ENCODE results near the gene RCBTB1. TPM values are rescaled to one million over a fixed set of nuclear protein-coding genes. Genes with fewer than 3 reads are reported as not detected.

The RCBTB1 gene
- total and polyA plus RNA-seq, 10 of the 15 experiments (the other 5 are each of a cell fraction or from before 2014, with no cell fraction given), result 5.1 to 13.5 (median 11.2) TPM

DNA sequence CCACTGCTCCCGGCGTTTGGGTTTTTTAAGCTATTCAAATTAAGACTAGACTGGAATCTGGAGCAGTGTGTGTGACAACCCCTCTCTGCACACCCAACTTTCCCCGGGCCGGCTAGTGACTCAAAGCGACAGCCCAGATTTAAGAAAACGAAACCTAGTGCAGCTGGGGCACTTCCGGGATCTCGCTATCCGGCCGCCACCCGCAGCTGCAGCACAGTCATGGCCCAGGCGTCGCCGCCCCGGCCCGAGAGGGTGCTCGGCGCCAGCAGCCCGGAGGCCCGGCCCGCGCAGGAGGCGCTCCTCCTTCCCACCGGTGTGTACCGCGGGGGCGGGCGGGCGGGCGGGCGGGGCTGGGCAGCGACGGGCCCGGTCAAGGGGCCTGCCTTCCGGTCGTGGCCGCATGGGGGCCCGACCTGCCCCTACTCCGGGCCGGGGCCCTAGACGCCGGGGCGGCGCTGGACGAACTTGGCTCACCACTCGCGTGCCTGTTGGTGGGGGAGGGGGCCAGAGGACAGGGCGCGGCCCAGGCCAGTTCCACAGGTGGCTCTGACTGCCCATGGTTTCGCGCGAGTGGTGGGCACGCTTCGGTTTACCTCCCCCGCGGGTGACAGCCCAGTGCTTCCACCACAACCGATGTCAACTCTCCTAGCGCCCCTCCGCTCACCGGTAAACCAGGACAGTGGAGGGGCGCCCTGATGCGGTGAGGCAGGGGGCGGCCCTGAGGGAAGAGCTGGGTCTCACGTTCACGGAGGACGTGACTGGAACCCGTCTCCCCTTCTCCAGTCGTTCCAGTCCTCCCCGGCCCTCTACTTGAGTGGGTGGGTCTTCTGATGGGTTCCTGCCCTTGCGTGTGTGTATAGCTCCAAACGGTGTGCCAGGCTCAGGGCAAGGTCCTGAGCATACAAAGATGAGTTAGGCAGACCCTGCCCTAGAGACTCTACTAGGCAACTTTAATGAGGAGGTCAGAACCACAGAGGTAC lies 89.3 kb downstream of the RCBTB1 start, which contains the start of gene PHF11 (continued):
- TF ChIP-seq POU2F2 (IDR thresholded peaks at IDR 0.05; ENCODE audit: borderline replicate concordance, low read depth, low read length), result peak; percentile 70
- no peak; the same call in 1 of the 2 replicates for TF ChIP-seq CREB1 (IDR thresholded peaks at IDR 0.05; ENCODE audit: low read depth)
- TF ChIP-seq IKZF2 (IDR thresholded peaks at IDR 0.05), result no peak
- peak; percentile 50; the same call in 1 of the 2 replicates for TF ChIP-seq RUNX3 (IDR thresholded peaks at IDR 0.05; ENCODE audit: low read length)
- peak; percentile 74; the same call in 1 of the 2 replicates for TF ChIP-seq IRF4 (IDR thresholded peaks at IDR 0.05; ENCODE audit: low read depth, low read length)
- TF ChIP-seq TCF7 (IDR thresholded peaks at IDR 0.05; ENCODE audit: borderline replicate concordance), result peak; percentile 78

DNA sequence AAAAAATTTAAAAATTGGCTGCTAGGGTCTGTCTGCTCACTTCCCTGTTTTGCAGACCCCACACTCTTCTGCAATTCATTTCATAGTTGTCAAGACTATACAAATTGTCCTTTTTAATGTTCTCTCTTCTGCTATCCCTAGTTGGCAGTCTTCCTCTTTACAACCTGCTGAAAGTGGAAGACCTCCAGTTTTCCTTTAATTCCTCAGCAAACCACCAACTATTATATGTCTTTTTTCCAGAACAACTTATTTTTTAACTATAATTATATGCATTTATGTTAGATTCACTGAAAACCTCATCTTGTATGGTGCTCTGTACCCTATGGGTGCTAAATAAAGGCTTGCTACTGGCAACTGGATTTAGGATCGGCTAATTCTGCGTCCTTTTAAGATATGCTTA lies 90.7 kb downstream of the RCBTB1 start:
- Histone ChIP-seq H3K9ac (ENCODE audit: control insufficient read depth, insufficient read depth, low read length) (peak overlapping the region; percentile 95), H3K4me1 (ENCODE audit: control insufficient read depth, insufficient read depth, low read length) (peaks cover 6% of the 10 kb centered on the region), H3K36me3 (ENCODE audit: control insufficient read depth in 2 of 2, insufficient read depth in 2 of 2, low read length in 1 of 2) (peaks cover 0 to 11% of the 10 kb centered on the region in 2 experiments; a peak in 2 of 4 replicates), H3K27ac (ENCODE audit: control insufficient read depth, insufficient read depth) (peak overlapping the region; percentile 94), H3K9me3 (replicated peaks; ENCODE audit: control insufficient read depth, insufficient read depth, low read length) (no peaks in the 10 kb centered on the region), H4K20me1 (ENCODE audit: control insufficient read depth, insufficient read depth) (no peaks in the 10 kb centered on the region), H3K4me2 (ENCODE audit: control insufficient read depth, insufficient read depth) (peak overlapping the region; percentile 58), H3K79me2 (ENCODE audit: control insufficient read depth, insufficient read depth, low read length) (peaks cover 10% of the 10 kb centered on the region), H2AFZ (ENCODE audit: control insufficient read depth, low read depth, low read length) (peak overlapping the region; percentile 15; the same call in 1 of the 2 replicates), H3K27me3 (replicated peaks in 1 of 2; ENCODE audit: control insufficient read depth in 2 of 2, insufficient read depth in 2 of 2, low read length in 1 of 2) (no peaks in the 10 kb centered on the region), H3K4me3 (peak overlapping the region; percentile 78)
- in situ Hi-C loops (cut with MboI), result no loop called here
- TF ChIP-seq CBFB (IDR thresholded peaks at IDR 0.05; ENCODE audit: low read depth), result no peak
- TF ChIP-seq RAD21 (IDR thresholded peaks at IDR 0.05; ENCODE audit: insufficient read depth, low read depth, low read length), result peak; percentile 23; the same call in 1 of the 2 replicates
- TF ChIP-seq PAX8 (IDR thresholded peaks at IDR 0.05), result 0 out of 2 replicates have a peak, but pooled peaks have one; percentile 29
- TF ChIP-seq, protein P1, sequence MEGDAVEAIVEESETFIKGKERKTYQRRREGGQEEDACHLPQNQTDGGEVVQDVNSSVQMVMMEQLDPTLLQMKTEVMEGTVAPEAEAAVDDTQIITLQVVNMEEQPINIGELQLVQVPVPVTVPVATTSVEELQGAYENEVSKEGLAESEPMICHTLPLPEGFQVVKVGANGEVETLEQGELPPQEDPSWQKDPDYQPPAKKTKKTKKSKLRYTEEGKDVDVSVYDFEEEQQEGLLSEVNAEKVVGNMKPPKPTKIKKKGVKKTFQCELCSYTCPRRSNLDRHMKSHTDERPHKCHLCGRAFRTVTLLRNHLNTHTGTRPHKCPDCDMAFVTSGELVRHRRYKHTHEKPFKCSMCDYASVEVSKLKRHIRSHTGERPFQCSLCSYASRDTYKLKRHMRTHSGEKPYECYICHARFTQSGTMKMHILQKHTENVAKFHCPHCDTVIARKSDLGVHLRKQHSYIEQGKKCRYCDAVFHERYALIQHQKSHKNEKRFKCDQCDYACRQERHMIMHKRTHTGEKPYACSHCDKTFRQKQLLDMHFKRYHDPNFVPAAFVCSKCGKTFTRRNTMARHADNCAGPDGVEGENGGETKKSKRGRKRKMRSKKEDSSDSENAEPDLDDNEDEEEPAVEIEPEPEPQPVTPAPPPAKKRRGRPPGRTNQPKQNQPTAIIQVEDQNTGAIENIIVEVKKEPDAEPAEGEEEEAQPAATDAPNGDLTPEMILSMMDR (IDR thresholded peaks at IDR 0.05 in 2 of 3, conservative IDR thresholded peaks at IDR 0.05 in 1 of 3; ENCODE audit: control insufficient read depth in 2 of 3, extremely low read depth in 1 of 3, insufficient read depth in 1 of 3, low read depth in 3 of 3, low read length in 3 of 3), result peak in 2 of 3 experiments; percentile 10 to 12; a peak in 2 of 6 replicates
- RAD21 ChIA-PET (ENCODE audit: unreplicated experiment), result interaction anchor here (1.3 to 3.9 kb wide), 3 partner anchors 12 to 51 kb away, joined by 5 to 22 read pairs (median 5); partner anchors contain the start of genes CAB39L and SETDB2
- 44% methylated on average over 2 of the region's 2 CpGs for WGBS (ENCODE audit: insufficient coverage, insufficient replicate concordance, low lambda C conversion rate, missing lambda C conversion rate)
- SMC1A ChIA-PET (ENCODE audit: uncharacterized antibody, unreplicated experiment), result interaction anchor here (1.1 to 3.0 kb wide), 4 partner anchors 50 to 111 kb away, joined by 3 to 21 read pairs (median 4); partner anchors contain the start of genes CAB39L and SETDB2
- BruUV-seq (replicated peaks), result no TSS peak
- POLR2A ChIA-PET, result interaction anchor here (1.3 to 5.8 kb wide), 2 partner anchors 40 to 50 kb away, joined by 3 to 48 read pairs; partner anchors contain the start of genes CAB39L and SETDB2
- FAIRE-seq (no peak), ATAC-seq (no peak), DNase-seq (ENCODE audit: low read depth, low spot score) (no peak)
- intact Hi-C loops (cut with micrococcal nuclease; ENCODE audit: unreplicated experiment), result loop anchor here (2.0 to 10.0 kb wide), 2 partner anchors 50 to 190 kb away; partner anchors contain the start of genes CAB39L and SETDB2
- CTCF ChIA-PET, result interaction anchor here (1.0 to 1.3 kb wide), 6 partner anchors 9 to 141 kb away, joined by 3 to 7 read pairs (median 4); partner anchors contain the start of gene CAB39L

Data from GM12878 (cell line).